Measurements from ENCODE around the gene AOC3.
"Not testable (repeated sequence)": the region's sequence is repeated elsewhere in the genome, so short reads cannot be mapped to it uniquely, and the experiment has no call there.

The AOC3 gene

GRCh38 chr17:42857389-42857788 is 6.4 kb downstream of the AOC3 start:
- no peak for TF ChIP-seq CTCF (IDR thresholded peaks at IDR 0.05; ENCODE audit: extremely low read depth, missing control alignments)
- DNase-seq (ENCODE audit: low spot score), result no peak

GRCh38 chr17:42865638-42866094 is 14.7 kb downstream of the AOC3 start:
- TF ChIP-seq CTCF (IDR thresholded peaks at IDR 0.05; ENCODE audit: extremely low read depth, missing control alignments), result no peak
- no peak for DNase-seq (ENCODE audit: low spot score)

GRCh38 chr17:42866216-42866615 is 15.2 kb downstream of the AOC3 start:
- no peak for TF ChIP-seq CTCF (IDR thresholded peaks at IDR 0.05; ENCODE audit: extremely low read depth, missing control alignments)
- no peak for DNase-seq (ENCODE audit: low spot score)

GRCh38 chr17:42866631-42867575 is 15.9 kb downstream of the AOC3 start:
- no peak for DNase-seq (ENCODE audit: low spot score)
- TF ChIP-seq CTCF (IDR thresholded peaks at IDR 0.05; ENCODE audit: extremely low read depth, missing control alignments), result no peak

- DNase-seq (ENCODE audit: low spot score), result not testable (repeated sequence)
These were observed 16.8 kb downstream of the AOC3 start for GRCh38 chr17:42867694-42868261.

GRCh38 chr17:42868338-42868737 is 17.3 kb downstream of the AOC3 start:
- TF ChIP-seq CTCF (IDR thresholded peaks at IDR 0.05; ENCODE audit: extremely low read depth, missing control alignments), result no peak
- DNase-seq (ENCODE audit: low spot score), result no peak

- no peak for DNase-seq (ENCODE audit: low spot score)
- no peak for TF ChIP-seq CTCF (IDR thresholded peaks at IDR 0.05; ENCODE audit: extremely low read depth, missing control alignments)
These were observed 20.6 kb downstream of the AOC3 start for GRCh38 chr17:42871647-42872046.
